Fibroblast of lung (primary cell): Measurements from ENCODE around the gene NATD1. TPM values are rescaled to one million over a fixed set of nuclear protein-coding genes. Genes with fewer than 3 reads are reported as not detected.

ENCODE experiments used
- DNase-seq, 2 donors: peaks; one replicate each; pipeline versions ENCODE4 v3.0.0 to v3.0.0-alpha.2; 2010; ENCODE audit warnings: low read depth in 2 of 2
- H2AFZ ChIP-seq: 2 replicates; pipeline ENCODE4 v1.5.1; 2012; ENCODE audit warnings: low read length, control low read depth, inconsistent platforms
- H3K27ac ChIP-seq: 2 replicates; pipeline ENCODE4 v1.5.1; 2011; ENCODE audit warnings: low read length, control low read depth; ENCODE audit not compliant: insufficient read depth
- H3K27me3 ChIP-seq: 2 replicates; pipeline ENCODE4 v1.5.1; 2011; ENCODE audit warnings: mild to moderate bottlenecking, low read length; ENCODE audit not compliant: control insufficient read depth, insufficient read depth
- H3K36me3 ChIP-seq: 2 replicates; pipeline ENCODE4 v1.5.1; 2011; ENCODE audit warnings: low read length; ENCODE audit not compliant: control insufficient read depth, insufficient read depth
- H3K4me1 ChIP-seq: 2 replicates; pipeline ENCODE4 v1.5.1; 2011; ENCODE audit warnings: low read length; ENCODE audit not compliant: control insufficient read depth, insufficient read depth; ENCODE audit errors: extremely low read depth
- H3K4me2 ChIP-seq: 2 replicates; pipeline ENCODE4 v1.5.1; 2011; ENCODE audit warnings: low read length, control low read depth; ENCODE audit not compliant: insufficient read depth; ENCODE audit errors: extremely low read depth
- H3K4me3 ChIP-seq, 4 experiments: fragments of 200-600 bp in 1 of 4; sonication (generic) in 1 of 4; replicated peaks in 1 of 4; 2 replicates each; pipeline ENCODE4 v1.5.1; 2011 to 2016; ENCODE audit warnings: low read length in 4 of 4, low read depth in 3 of 4, mild to moderate bottlenecking in 3 of 4, control low read depth in 2 of 4, inconsistent platforms in 1 of 4, mixed read lengths in 1 of 4; ENCODE audit not compliant: insufficient read depth in 1 of 4; ENCODE audit errors: control extremely low read depth in 1 of 4
- H3K79me2 ChIP-seq: 2 replicates; pipeline ENCODE4 v1.5.1; 2012; ENCODE audit warnings: mild to moderate bottlenecking, low read length, inconsistent platforms; ENCODE audit not compliant: control insufficient read depth, insufficient read depth
- H3K9ac ChIP-seq: 2 replicates; pipeline ENCODE4 v1.5.1; 2011; ENCODE audit warnings: mild to moderate bottlenecking, low read length, control low read depth; ENCODE audit not compliant: insufficient read depth
- H3K9me3 ChIP-seq: 2 replicates; pipeline ENCODE4 v1.5.1; 2012; ENCODE audit warnings: low read depth, low read length; ENCODE audit not compliant: control insufficient read depth, insufficient read depth
- H4K20me1 ChIP-seq: 2 replicates; pipeline ENCODE4 v1.5.1; 2011; ENCODE audit warnings: low read length; ENCODE audit not compliant: control insufficient read depth, insufficient read depth; ENCODE audit errors: extremely low read depth
- CTCF ChIP-seq, 2 donors: IDR thresholded peaks in 1 of 2; conservative IDR thresholded peaks in 1 of 2; 1 replicate in 1 of 2; 2 replicates in 1 of 2; pipeline ENCODE4 v1.5.1; 2011 to 2012; ENCODE audit warnings: low read length in 2 of 2, control low read depth in 1 of 2, inconsistent platforms in 1 of 2, low read depth in 1 of 2, mild to moderate bottlenecking in 1 of 2
- EZH2 ChIP-seq: IDR thresholded peaks from 2 replicates; pipeline ENCODE4 v1.5.1; 2012; ENCODE audit warnings: low read length, control low read depth, mild to moderate bottlenecking; ENCODE audit errors: missing control alignments
- polyA plus RNA-seq, 2 donors: library from polyadenylated mRNA; depleted of rRNA in 1 of 2; stranded (reverse) in 1 of 2; unstranded in 1 of 2; fragments of >200 nt; gene quantifications; 2 replicates each; pipeline ENCODE4 v1.2.1, GENCODE V29; 2011 to 2012; ENCODE audit warnings: missing spikeins in 1 of 2
- total RNA-seq: library from RNA; depleted of rRNA; stranded (reverse); fragments of >200 nt; gene quantifications from 2 replicates; pipeline ENCODE4 v1.2.1, GENCODE V29; 2014

Gene NATD1
- total and polyA plus RNA-seq, 2 donors (not counting 1 experiment from before 2014, with no cell fraction given), result 5.6 to 9.2 TPM

GRCh38 chr17:21272250-21272649 is 19.0 kb upstream of the NATD1 start:
- H3K4me3 ChIP-seq, result no peak overlapping the region
- H3K9ac ChIP-seq, result no peak overlapping the region
- no peak for DNase-seq
- no peak overlapping the region for H3K4me2 ChIP-seq
- H3K79me2 ChIP-seq, result no peaks in the 10 kb centered on the region
- H3K4me1 ChIP-seq, result peaks cover 11% of the 10 kb centered on the region
- H3K9me3 ChIP-seq, result no peaks in the 10 kb centered on the region
- TF ChIP-seq EZH2, result no peak
- no peak for TF ChIP-seq CTCF (conservative IDR thresholded peaks at IDR 0.05 in 1 of 2, IDR thresholded peaks at IDR 0.05 in 1 of 2; ENCODE audit: low read depth in 1 of 2, low read length in 2 of 2)
- no peak overlapping the region for H3K27ac ChIP-seq
- no peaks in the 10 kb centered on the region for H4K20me1 ChIP-seq
- H3K36me3 ChIP-seq, result no peaks in the 10 kb centered on the region
- no peaks in the 10 kb centered on the region for H3K27me3 ChIP-seq
- H2AFZ ChIP-seq, result no peak overlapping the region

- no peaks in the 10 kb centered on the region for H3K9me3 ChIP-seq
- no peak overlapping the region for H3K4me2 ChIP-seq
- TF ChIP-seq CTCF (conservative IDR thresholded peaks at IDR 0.05 in 1 of 2, IDR thresholded peaks at IDR 0.05 in 1 of 2; ENCODE audit: low read depth in 1 of 2, low read length in 2 of 2) (no peak), EZH2 (no peak)
- no peak overlapping the region for H3K9ac ChIP-seq
- no peak overlapping the region for H2AFZ ChIP-seq
- no peak overlapping the region for H3K4me3 ChIP-seq
- no peak overlapping the region for H3K27ac ChIP-seq
- H3K36me3 ChIP-seq, result no peaks in the 10 kb centered on the region
- no peak for DNase-seq
- H3K27me3 ChIP-seq, result no peaks in the 10 kb centered on the region
- H3K4me1 ChIP-seq, result peaks cover 11% of the 10 kb centered on the region
- H4K20me1 ChIP-seq, result no peaks in the 10 kb centered on the region
- H3K79me2 ChIP-seq, result no peaks in the 10 kb centered on the region
Measured at GRCh38 chr17:21271454-21272183, 18.4 kb upstream of the NATD1 start.

GRCh38 chr17:21269394-21269793 is 16.2 kb upstream of the NATD1 start:
- Histone ChIP-seq H3K4me1 (no peaks in the 10 kb centered on the region), H3K4me2 (no peak overlapping the region), H3K9ac (no peak overlapping the region), H3K27me3 (no peaks in the 10 kb centered on the region), H3K79me2 (no peaks in the 10 kb centered on the region), H3K9me3 (no peaks in the 10 kb centered on the region), H3K4me3 (no peak overlapping the region), H3K36me3 (no peaks in the 10 kb centered on the region), H3K27ac (no peak overlapping the region), H4K20me1 (no peaks in the 10 kb centered on the region), H2AFZ (no peak overlapping the region)
- no peak for DNase-seq
- TF ChIP-seq EZH2 (no peak), CTCF (conservative IDR thresholded peaks at IDR 0.05 in 1 of 2, IDR thresholded peaks at IDR 0.05 in 1 of 2; ENCODE audit: low read depth in 1 of 2, low read length in 2 of 2) (no peak)
